ENCODE measurements around the gene EBF3.

DNA sequence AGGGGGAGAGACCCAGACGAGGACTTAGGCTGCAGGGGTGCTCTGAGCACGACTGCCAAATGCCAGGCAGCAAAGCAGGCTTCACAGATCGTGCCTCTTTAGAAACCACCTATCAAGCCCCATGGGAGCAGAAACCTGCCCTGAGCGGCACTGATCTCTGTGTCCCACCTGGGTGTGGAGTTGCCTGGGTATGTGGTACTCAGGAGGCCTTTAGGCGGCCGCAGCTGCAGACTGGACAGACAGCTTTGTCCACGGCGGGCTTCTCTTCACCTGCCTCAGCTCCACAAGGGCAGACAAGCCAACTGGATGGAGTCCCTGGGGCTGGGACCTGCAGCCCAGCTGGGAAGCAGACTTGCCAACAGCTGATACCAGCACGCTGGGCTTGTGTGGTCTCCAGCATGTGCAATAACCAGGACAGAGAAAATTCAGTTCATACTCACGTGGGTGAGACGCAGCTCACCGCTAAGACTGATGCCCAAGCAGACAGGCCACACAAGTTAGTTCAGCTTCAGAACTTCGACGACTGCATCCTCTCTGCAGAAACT, 163.2 kb downstream of the EBF3 start:
- TF ChIP-seq, protein P1, sequence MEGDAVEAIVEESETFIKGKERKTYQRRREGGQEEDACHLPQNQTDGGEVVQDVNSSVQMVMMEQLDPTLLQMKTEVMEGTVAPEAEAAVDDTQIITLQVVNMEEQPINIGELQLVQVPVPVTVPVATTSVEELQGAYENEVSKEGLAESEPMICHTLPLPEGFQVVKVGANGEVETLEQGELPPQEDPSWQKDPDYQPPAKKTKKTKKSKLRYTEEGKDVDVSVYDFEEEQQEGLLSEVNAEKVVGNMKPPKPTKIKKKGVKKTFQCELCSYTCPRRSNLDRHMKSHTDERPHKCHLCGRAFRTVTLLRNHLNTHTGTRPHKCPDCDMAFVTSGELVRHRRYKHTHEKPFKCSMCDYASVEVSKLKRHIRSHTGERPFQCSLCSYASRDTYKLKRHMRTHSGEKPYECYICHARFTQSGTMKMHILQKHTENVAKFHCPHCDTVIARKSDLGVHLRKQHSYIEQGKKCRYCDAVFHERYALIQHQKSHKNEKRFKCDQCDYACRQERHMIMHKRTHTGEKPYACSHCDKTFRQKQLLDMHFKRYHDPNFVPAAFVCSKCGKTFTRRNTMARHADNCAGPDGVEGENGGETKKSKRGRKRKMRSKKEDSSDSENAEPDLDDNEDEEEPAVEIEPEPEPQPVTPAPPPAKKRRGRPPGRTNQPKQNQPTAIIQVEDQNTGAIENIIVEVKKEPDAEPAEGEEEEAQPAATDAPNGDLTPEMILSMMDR (conservative IDR thresholded peaks at IDR 0.05), result no peak
- TF ChIP-seq EZH2 (IDR thresholded peaks at IDR 0.05; ENCODE audit: low read depth), result no peak

Measured in PC-9 (cell line).